GM12865 (cell line): Measurements from ENCODE around the gene VPS13C.
A peak's percentile ranks its signal among the peaks of the same experiment; 100 is the strongest.

Source experiments
- DNase-seq: peaks from one replicate; pipeline ENCODE4 v3.0.0; 2010; ENCODE audit warnings: low read depth
- H3K4me3 ChIP-seq: 2 replicates; pipeline ENCODE4 v1.5.1; 2011; ENCODE audit warnings: mild to moderate bottlenecking, low read depth, low read length, control low read depth
- CTCF ChIP-seq: IDR thresholded peaks from 2 replicates; pipeline ENCODE4 v1.5.1; 2011; ENCODE audit warnings: low read length, control low read depth, low read depth, inconsistent platforms; ENCODE audit not compliant: insufficient read depth; ENCODE audit errors: missing control alignments

The VPS13C gene

GRCh38 chr15:62047282-62047827, 12.9 kb downstream of the VPS13C start:
- no peak for TF ChIP-seq CTCF
- H3K4me3 ChIP-seq = no peak overlapping the region
- DNase-seq = no peak

- peak overlapping the region; percentile 37 for H3K4me3 ChIP-seq
- DNase-seq = peak; percentile 45
- TF ChIP-seq CTCF = no peak
Observed at GRCh38 chr15:62046078-62046743, 14.0 kb downstream of the VPS13C start.

- DNase-seq = no peak
- no peak for TF ChIP-seq CTCF
- H3K4me3 ChIP-seq = no peak overlapping the region
Observed at GRCh38 chr15:62035256-62035924, 24.9 kb downstream of the VPS13C start.

GRCh38 chr15:62027916-62028315, 32.3 kb downstream of the VPS13C start:
- H3K4me3 ChIP-seq = no peak overlapping the region
- TF ChIP-seq CTCF = no peak
- no peak for DNase-seq

GRCh38 chr15:62027263-62027565, 33.0 kb downstream of the VPS13C start:
- H3K4me3 ChIP-seq = no peak overlapping the region
- DNase-seq = no peak

GRCh38 chr15:62026487-62027262, 33.6 kb downstream of the VPS13C start:
- no peak for TF ChIP-seq CTCF
- H3K4me3 ChIP-seq = no peak overlapping the region
- no peak for DNase-seq

More at GRCh38 chr15:62027263-62027565, 33.0 kb downstream of the VPS13C start:
- no peak for TF ChIP-seq CTCF
